IMR-90 (cell line): ENCODE measurements around the gene TRIM5. TPM values are rescaled to one million over a fixed set of nuclear protein-coding genes. Genes with fewer than 3 reads are reported as not detected.
"Not testable (repeated sequence)": the region's sequence is repeated elsewhere in the genome, so short reads cannot be mapped to it uniquely, and the experiment has no call there.

ENCODE experiments used
- ATAC-seq: fragments of 200-7000 bp; cut with Tn5 transposase; 2 replicates; pipeline ENCODE4 v1.9.1; 2020; ENCODE audit warnings: low read depth, mild to moderate bottlenecking, moderate library complexity
- BruUV-seq: library from RNA; stranded (reverse); fragments of 400-500 nt; replicated peaks from 2 replicates; lab custom pipeline; 2021; lab: Mats Ljungman, UMichigan
- CTCF ChIA-PET: fragments of 300-600 bp; formaldehyde crosslinking; extraction: SDS; loops from one replicate; lab custom pipeline; 2021; ENCODE audit warnings: antibody characterized with exemption; lab: Yijun Ruan, JAX
- POLR2A ChIA-PET: fragments of 300-600 bp; sonication (Branson Sonifier 250); formaldehyde crosslinking; loops from one replicate; lab custom pipeline; 2022; ENCODE audit warnings: antibody characterized with exemption; ENCODE audit not compliant: unreplicated experiment; lab: Charles Lee
- DNase-seq: peaks from one replicate; pipeline ENCODE4 v3.0.0; 2013
- H2AFZ ChIP-seq: replicated peaks from 2 replicates; pipeline ENCODE3; 2013; ENCODE audit warnings: low read length, mild to moderate bottlenecking; ENCODE audit not compliant: poor library complexity
- H2AK5ac ChIP-seq: 2 replicates; pipeline ENCODE4 v1.6.1; 2013; ENCODE audit warnings: low read depth, low read length, inconsistent platforms
- H2AK9ac ChIP-seq: replicated peaks from 2 replicates; pipeline ENCODE3; 2013; ENCODE audit warnings: mild to moderate bottlenecking, low read depth, low read length, moderate library complexity; ENCODE audit not compliant: poor library complexity
- H2BK120ac ChIP-seq: 2 replicates; pipeline ENCODE4 v1.6.1; 2013; ENCODE audit warnings: low read depth, low read length, inconsistent platforms
- H2BK15ac ChIP-seq: 3 replicates; pipeline ENCODE4 v1.6.1; 2013; ENCODE audit warnings: low read depth, low read length, inconsistent platforms
- H2BK20ac ChIP-seq: 2 replicates; pipeline ENCODE4 v1.6.1; 2013; ENCODE audit warnings: low read depth, mild to moderate bottlenecking, inconsistent platforms, low read length, moderate library complexity
- H2BK5ac ChIP-seq: 2 replicates; pipeline ENCODE4 v1.6.1; 2013; ENCODE audit warnings: mild to moderate bottlenecking, low read depth, low read length, inconsistent platforms; ENCODE audit not compliant: poor library complexity, severe bottlenecking
- H3K14ac ChIP-seq: replicated peaks from 2 replicates; pipeline ENCODE4 v1.6.1; 2013; ENCODE audit warnings: low read depth, low read length, inconsistent platforms
- H3K18ac ChIP-seq: 2 replicates; pipeline ENCODE4 v1.6.1; 2013; ENCODE audit warnings: low read depth, low read length, control low read depth
- H3K23ac ChIP-seq: 2 replicates; pipeline ENCODE4 v1.6.1; 2013; ENCODE audit warnings: low read depth, low read length, inconsistent platforms
- H3K27ac ChIP-seq: 2 replicates; pipeline ENCODE4 v1.5.1; 2013; ENCODE audit warnings: mild to moderate bottlenecking, control low read depth, low read length; ENCODE audit not compliant: insufficient read depth
- H3K27me3 ChIP-seq: 2 replicates; pipeline ENCODE4 v1.6.1; 2013; ENCODE audit warnings: low read length; ENCODE audit not compliant: control insufficient read depth, insufficient read depth
- H3K36me3 ChIP-seq: 2 replicates; pipeline ENCODE4 v1.6.1; 2013; ENCODE audit warnings: low read length, mixed read lengths; ENCODE audit not compliant: control insufficient read depth, insufficient read depth
- H3K4ac ChIP-seq: 2 replicates; pipeline ENCODE4 v1.6.1; 2013; ENCODE audit warnings: low read depth, low read length, inconsistent platforms
- H3K4me1 ChIP-seq: 2 replicates; pipeline ENCODE4 v1.6.1; 2013; ENCODE audit warnings: low read length, mixed read lengths; ENCODE audit not compliant: control insufficient read depth, insufficient read depth
- H3K4me2 ChIP-seq: 2 replicates; pipeline ENCODE4 v1.6.1; 2013; ENCODE audit warnings: low read depth, mild to moderate bottlenecking, control low read depth, low read length, moderate library complexity
- H3K4me3 ChIP-seq: 2 replicates; pipeline ENCODE4 v1.5.1; 2013; ENCODE audit warnings: low read depth, mild to moderate bottlenecking, control low read depth, low read length, moderate library complexity; ENCODE audit not compliant: insufficient read depth
- H3K56ac ChIP-seq: 2 replicates; pipeline ENCODE4 v1.6.1; 2013; ENCODE audit warnings: low read length, inconsistent platforms; ENCODE audit not compliant: insufficient read depth; ENCODE audit errors: extremely low read depth
- H3K79me1 ChIP-seq, 2 experiments: 2 replicates each; pipeline ENCODE4 v1.6.1; 2013; ENCODE audit warnings: low read length in 2 of 2, inconsistent platforms in 1 of 2, low read depth in 1 of 2
- H3K9ac ChIP-seq: 2 replicates; pipeline ENCODE4 v1.6.1; 2013; ENCODE audit warnings: low read depth, low read length, control low read depth
- H3K9me1 ChIP-seq: 2 replicates; pipeline ENCODE4 v1.6.1; 2013; ENCODE audit warnings: low read length, inconsistent platforms; ENCODE audit not compliant: insufficient read depth
- H3K9me3 ChIP-seq: 2 replicates; pipeline ENCODE4 v1.6.1; 2013; ENCODE audit warnings: low read length; ENCODE audit not compliant: control insufficient read depth, insufficient read depth
- H4K20me1 ChIP-seq: 2 replicates; pipeline ENCODE4 v1.6.1; 2013; ENCODE audit warnings: low read length, inconsistent platforms; ENCODE audit not compliant: insufficient read depth
- H4K5ac ChIP-seq: 2 replicates; pipeline ENCODE4 v1.6.1; 2013; ENCODE audit warnings: mild to moderate bottlenecking, low read depth, low read length, control low read depth
- H4K8ac ChIP-seq, 2 experiments: 2 replicates each; pipeline ENCODE4 v1.6.1; 2013; ENCODE audit warnings: low read depth in 2 of 2, low read length in 2 of 2, control low read depth in 1 of 2, inconsistent platforms in 1 of 2
- H4K91ac ChIP-seq: 2 replicates; pipeline ENCODE4 v1.6.1; 2013; ENCODE audit warnings: low read depth, low read length, inconsistent platforms; ENCODE audit not compliant: insufficient read depth
- WGBS, 2 experiments: methylation state at CpG; one replicate each; pipeline versions ENCODE4 v1.1.5 to v1.1.7; 2013; ENCODE audit warnings: missing lambda C conversion rate in 2 of 2; ENCODE audit not compliant: insufficient read length in 1 of 2; ENCODE audit errors: extremely low coverage in 2 of 2; 5-methylcytosine and 5-hydroxymethylcytosine counted together
- dilution Hi-C: fragments of 300-500 bp; cut with HindIII; formaldehyde crosslinking; loops from one replicate; pipeline ENCODE4 v1.14.3; 2018; ENCODE audit warnings: low sequenced_read_pairs; ENCODE audit not compliant: unreplicated experiment
- in situ Hi-C: fragments of 300-500 bp; cut with MboI; formaldehyde crosslinking; loops from 3 replicates; pipeline ENCODE4 v1.14.3; 2019; ENCODE audit warnings: low sequenced_read_pairs, inconsistent platforms, mixed read lengths
- intact Hi-C: fragments of 100-400 bp; cut with micrococcal nuclease; formaldehyde crosslinking; loops from 2 replicates; pipeline ENCODE4 v1.10.0; 2022
- polyA plus RNA-seq, 3 experiments: library from polyadenylated mRNA; depleted of rRNA; stranded (reverse); fragments of >200 nt; gene quantifications; 2 replicates each; pipeline ENCODE4 v1.2.3, GENCODE V29; 2012; ENCODE audit warnings: low replicate concordance in 1 of 3
- total RNA-seq: library from RNA; depleted of rRNA; stranded (reverse); fragments of >200 nt; gene quantifications from 2 replicates; pipeline ENCODE4 v1.2.3, GENCODE V29; 2012

TRIM5 gene
- total and polyA plus RNA-seq, 2 of the 4 experiments (the other 2 are of a cell fraction), result 32.6 to 49.1 TPM

DNA sequence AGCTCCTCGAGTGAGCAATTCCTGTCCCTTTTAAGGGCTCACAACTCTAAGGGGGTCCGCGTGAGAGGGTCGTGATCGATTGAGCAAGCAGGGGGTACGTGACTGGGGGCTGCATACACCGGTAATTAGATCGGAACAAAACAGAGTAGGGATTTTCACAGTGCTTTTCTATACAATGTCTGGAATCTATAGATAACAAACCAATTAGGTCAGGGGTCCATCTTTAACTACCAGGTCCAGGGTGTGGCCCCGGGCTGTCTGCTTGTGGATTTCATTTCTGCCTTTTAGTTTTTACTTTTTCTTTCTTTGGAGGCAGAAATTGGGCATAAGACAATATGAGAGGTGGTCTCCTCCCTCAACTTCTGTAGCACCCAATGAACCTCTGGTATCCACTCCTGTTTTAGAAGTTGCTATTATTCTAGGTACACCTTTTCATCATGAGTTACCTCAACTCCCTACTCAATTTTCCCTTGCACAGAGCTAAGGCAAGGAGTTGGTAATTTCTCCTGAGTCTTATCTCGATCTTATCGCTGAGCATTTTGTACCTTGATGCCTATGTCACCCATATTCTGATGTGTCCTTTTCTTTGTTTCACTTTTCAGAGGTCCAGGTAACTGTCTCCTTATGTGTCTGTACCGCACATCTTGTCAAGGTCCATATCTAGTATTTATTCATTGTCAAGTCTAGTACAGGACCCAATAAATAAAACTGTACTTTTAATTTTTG lies 6.5 kb upstream of the TRIM5 start:
- H3K23ac ChIP-seq, result peak overlapping the region; percentile 98; the same call in 1 of the 2 replicates
- peak overlapping the region; percentile 92 for H2BK5ac ChIP-seq
- H3K9me1 ChIP-seq, H2AK9ac ChIP-seq, H3K27me3 ChIP-seq, ATAC-seq, H3K56ac ChIP-seq, H2AFZ ChIP-seq, H3K4me1 ChIP-seq, BruUV-seq, H4K20me1 ChIP-seq, DNase-seq, H3K9me3 ChIP-seq, intact Hi-C loops, H3K36me3 ChIP-seq, H2AK5ac ChIP-seq, dilution Hi-C loops: not testable (repeated sequence)
- peak overlapping the region; percentile 95; the same call in 1 of the 2 replicates for H2BK20ac ChIP-seq
- H3K27ac ChIP-seq, result peak overlapping the region; percentile 94; the same call in 1 of the 2 replicates
- H3K4ac ChIP-seq, result peak overlapping the region; percentile 92
- H3K79me1 ChIP-seq, result peaks cover 13 to 24% of the 10 kb centered on the region in 2 experiments
- no CpG with 5 or more reads among the region's 12 CpGs for WGBS, 2 experiments
- CTCF ChIA-PET, result interaction anchor here (0.6 kb wide), 1 partner anchor 215 kb away, joined by 4 read pairs; no protein-coding TSS in a partner anchor
- H3K18ac ChIP-seq, result peak overlapping the region; percentile 99
- peak overlapping the region; percentile 99 for H4K5ac ChIP-seq
- POLR2A ChIA-PET, result interaction anchor here (0.5 kb wide), 1 partner anchor 103 kb away, joined by 5 read pairs; no protein-coding TSS in a partner anchor
- H3K4me3 ChIP-seq, result peak overlapping the region; percentile 71; the same call in 1 of the 2 replicates
- peak overlapping the region; percentile 89 to 99; a peak in 2 of 4 replicates for H4K8ac ChIP-seq
- peak overlapping the region; percentile 98; the same call in 1 of the 2 replicates for H2BK120ac ChIP-seq
- H4K91ac ChIP-seq, result peak overlapping the region; percentile 16
- peak overlapping the region; percentile 70; the same call in 1 of the 3 replicates for H2BK15ac ChIP-seq
- in situ Hi-C loops, result loop anchor here (25.0 kb wide), 1 partner anchor 671 kb away; no protein-coding TSS in a partner anchor
- peak overlapping the region; percentile 94 for H3K14ac ChIP-seq
- peak overlapping the region; percentile 91 for H3K9ac ChIP-seq
- H3K4me2 ChIP-seq, result peak overlapping the region; percentile 98
